Chondrocyte (in vitro differentiated cells): ENCODE results near the gene BMPR2. TPM values are rescaled to one million over a fixed set of nuclear protein-coding genes. Genes with fewer than 3 reads are reported as not detected.
"Not testable (repeated sequence)": the region's sequence is repeated elsewhere in the genome, so short reads cannot be mapped to it uniquely, and the experiment has no call there.

ENCODE experiments used
- DNase-seq: peaks from one replicate; pipeline ENCODE4 v3.0.0; 2021; ENCODE audit warnings: mixed read lengths, low spot score
- H3K27ac Mint-ChIP-seq: one replicate; pipeline ENCODE4 v1.8.0; 2021; ENCODE audit warnings: mild to moderate bottlenecking, moderate library complexity, mixed read lengths; ENCODE audit not compliant: unreplicated experiment
- H3K27me3 Mint-ChIP-seq: 2 replicates; pipeline ENCODE4 v1.8.0; 2021; ENCODE audit warnings: low read depth, mixed read lengths
- H3K36me3 Mint-ChIP-seq: 2 replicates; pipeline ENCODE4 v1.8.0; 2021; ENCODE audit warnings: low read depth, mixed read lengths
- H3K4me1 Mint-ChIP-seq: 2 replicates; pipeline ENCODE4 v1.8.0; 2021; ENCODE audit warnings: low read depth, mild to moderate bottlenecking, mixed read lengths
- H3K4me3 Mint-ChIP-seq: one replicate; pipeline ENCODE4 v1.8.0; 2021; ENCODE audit warnings: mild to moderate bottlenecking, moderate library complexity, mixed read lengths; ENCODE audit not compliant: unreplicated experiment
- H3K9me3 Mint-ChIP-seq: 2 replicates; pipeline ENCODE4 v1.8.0; 2021; ENCODE audit warnings: low read depth, mixed read lengths
- total RNA-seq: library from RNA; stranded (reverse); gene quantifications from 3 replicates; pipeline ENCODE4 v1.2.1, GENCODE V29; 2021
- TF ChIP-seq, protein P1 (sequence below): fragments of 200-600 bp; sonication (generic); IDR thresholded peaks from 2 replicates; pipeline ENCODE4 v1.5.0; 2021; ENCODE audit warnings: antibody characterized with exemption, mild to moderate bottlenecking, moderate library complexity

Gene BMPR2
- total RNA-seq, 1 donor from 2014 or later, result 92.0 TPM

DNA sequence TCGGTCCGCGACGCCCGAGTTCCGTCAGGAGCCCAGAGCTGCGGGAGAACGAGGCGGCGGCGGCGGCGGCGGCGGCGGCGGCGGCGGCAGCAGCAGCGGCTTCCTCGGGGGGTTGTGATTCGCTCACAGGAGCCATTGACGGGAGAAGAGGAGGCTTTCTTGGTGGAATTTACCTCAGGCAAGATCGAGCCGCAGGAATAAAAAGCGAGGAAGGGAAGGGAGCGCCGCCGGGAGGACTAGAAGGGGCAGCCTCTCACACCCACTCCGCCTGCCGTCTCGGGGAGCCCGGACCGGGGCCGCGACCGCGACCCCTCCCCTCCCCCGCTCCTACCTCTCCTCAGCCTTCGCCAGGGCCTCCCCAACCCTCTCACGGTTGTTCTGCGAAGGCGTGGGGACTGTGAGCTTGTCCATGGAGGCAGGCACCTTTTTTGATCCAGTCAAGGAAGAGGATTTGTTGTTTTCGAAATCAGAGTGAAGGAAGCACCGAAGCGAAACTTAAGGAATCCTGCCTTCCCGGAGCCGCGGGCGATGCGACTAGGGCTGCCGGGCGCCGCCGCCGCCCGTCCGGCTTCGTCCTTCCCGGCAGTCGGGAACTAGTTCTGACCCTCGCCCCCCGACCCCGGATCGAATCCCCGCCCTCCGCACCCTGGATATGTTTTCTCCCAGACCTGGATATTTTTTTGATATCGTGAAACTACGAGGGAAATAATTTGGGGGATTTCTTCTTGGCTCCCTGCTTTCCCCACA, 506 bp downstream of the BMPR2 start:
- peak overlapping the region; percentile 98 for H3K27ac Mint-ChIP-seq
- peaks cover 1% of the 10 kb centered on the region for H3K36me3 Mint-ChIP-seq
- DNase-seq, result no peak
- no peaks in the 10 kb centered on the region for H3K27me3 Mint-ChIP-seq
- no peaks in the 10 kb centered on the region for H3K9me3 Mint-ChIP-seq
- TF ChIP-seq, protein P1, sequence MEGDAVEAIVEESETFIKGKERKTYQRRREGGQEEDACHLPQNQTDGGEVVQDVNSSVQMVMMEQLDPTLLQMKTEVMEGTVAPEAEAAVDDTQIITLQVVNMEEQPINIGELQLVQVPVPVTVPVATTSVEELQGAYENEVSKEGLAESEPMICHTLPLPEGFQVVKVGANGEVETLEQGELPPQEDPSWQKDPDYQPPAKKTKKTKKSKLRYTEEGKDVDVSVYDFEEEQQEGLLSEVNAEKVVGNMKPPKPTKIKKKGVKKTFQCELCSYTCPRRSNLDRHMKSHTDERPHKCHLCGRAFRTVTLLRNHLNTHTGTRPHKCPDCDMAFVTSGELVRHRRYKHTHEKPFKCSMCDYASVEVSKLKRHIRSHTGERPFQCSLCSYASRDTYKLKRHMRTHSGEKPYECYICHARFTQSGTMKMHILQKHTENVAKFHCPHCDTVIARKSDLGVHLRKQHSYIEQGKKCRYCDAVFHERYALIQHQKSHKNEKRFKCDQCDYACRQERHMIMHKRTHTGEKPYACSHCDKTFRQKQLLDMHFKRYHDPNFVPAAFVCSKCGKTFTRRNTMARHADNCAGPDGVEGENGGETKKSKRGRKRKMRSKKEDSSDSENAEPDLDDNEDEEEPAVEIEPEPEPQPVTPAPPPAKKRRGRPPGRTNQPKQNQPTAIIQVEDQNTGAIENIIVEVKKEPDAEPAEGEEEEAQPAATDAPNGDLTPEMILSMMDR, result no peak
- H3K4me1 Mint-ChIP-seq, result peaks cover 39% of the 10 kb centered on the region
- H3K4me3 Mint-ChIP-seq, result peak overlapping the region; percentile 99

DNA sequence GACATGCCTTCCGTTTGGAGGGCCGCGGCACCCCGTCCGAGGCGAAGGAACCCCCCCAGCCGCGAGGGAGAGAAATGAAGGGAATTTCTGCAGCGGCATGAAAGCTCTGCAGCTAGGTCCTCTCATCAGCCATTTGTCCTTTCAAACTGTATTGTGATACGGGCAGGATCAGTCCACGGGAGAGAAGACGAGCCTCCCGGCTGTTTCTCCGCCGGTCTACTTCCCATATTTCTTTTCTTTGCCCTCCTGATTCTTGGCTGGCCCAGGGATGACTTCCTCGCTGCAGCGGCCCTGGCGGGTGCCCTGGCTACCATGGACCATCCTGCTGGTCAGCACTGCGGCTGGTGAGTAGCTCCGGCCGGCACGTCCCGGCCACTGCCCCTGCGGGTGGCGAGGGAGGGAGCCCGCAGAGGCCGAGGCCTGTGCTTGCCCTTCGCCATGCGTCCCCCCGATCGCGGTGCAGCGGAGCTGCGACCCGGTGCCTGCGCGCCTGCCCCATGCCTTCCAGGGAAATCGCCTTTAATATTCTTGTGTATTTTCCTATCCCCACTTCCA, 1.2 kb downstream of the BMPR2 start:
- Mint-ChIP-seq H3K27me3 (no peaks in the 10 kb centered on the region), H3K36me3 (peaks cover 1% of the 10 kb centered on the region), H3K27ac (peak overlapping the region; percentile 98), H3K4me1 (peaks cover 43% of the 10 kb centered on the region), H3K4me3 (peak overlapping the region; percentile 99), H3K9me3 (no peaks in the 10 kb centered on the region)
- TF ChIP-seq, protein P1, result peak; percentile 7
- DNase-seq, result no peak

DNA sequence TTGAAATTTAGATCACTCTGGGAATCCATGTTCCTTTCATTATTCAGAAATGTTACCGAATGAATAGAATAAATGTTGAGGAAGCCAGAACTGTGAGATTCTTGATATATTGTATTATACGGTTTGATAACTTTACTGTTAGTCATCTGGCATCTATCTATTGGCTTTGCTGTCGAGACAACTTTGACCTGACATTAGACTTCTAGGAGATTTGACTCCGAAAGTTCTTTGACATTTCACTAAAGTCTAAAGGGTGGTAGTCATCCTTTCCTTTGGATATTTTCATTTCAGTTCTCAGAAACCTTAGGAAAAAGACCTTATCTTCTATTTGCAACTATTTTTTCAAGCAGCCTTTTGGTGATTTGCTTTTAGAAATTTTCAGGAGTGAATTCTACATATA, 1.9 kb downstream of the BMPR2 start:
- Mint-ChIP-seq H3K4me3 (peak overlapping the region; percentile 99), H3K9me3 (no peaks in the 10 kb centered on the region), H3K27me3 (no peaks in the 10 kb centered on the region), H3K27ac (peak overlapping the region; percentile 98), H3K4me1 (peaks cover 45% of the 10 kb centered on the region), H3K36me3 (peaks cover 1% of the 10 kb centered on the region)
- TF ChIP-seq, protein P1, result no peak
- DNase-seq, result no peak

DNA sequence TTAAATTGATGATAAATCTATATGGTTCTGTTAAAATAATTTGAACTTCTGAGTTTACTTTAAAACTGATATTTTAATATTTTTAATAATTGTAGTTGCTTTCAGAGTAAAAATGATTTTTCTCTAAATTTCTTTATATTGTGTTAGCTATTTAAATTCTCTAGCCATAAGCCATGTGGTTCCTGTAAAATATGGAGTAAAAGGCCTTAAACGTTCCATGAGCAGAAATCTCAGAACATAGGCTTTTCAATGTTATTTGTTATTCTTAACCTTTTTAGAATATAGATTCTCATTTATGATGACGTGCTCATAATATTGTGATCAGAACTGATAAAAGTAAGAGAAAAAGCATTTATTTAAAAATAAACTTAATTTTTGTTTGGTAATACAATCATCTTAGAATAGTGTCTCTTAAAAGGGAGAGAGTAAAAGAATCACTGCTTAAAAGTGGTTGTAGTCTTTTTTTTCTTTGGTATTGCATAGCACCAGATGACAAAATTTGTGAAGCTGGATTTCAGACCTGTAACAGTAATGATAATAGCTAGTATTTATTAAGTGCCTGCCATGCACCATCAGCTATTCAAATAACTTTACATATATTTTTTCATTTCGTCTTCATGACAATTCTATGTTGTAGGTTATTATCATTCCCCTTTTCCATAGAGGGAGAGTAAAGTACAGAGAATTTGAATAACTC, 2.7 kb downstream of the BMPR2 start:
- Mint-ChIP-seq H3K4me1 (peaks cover 45% of the 10 kb centered on the region), H3K9me3 (no peaks in the 10 kb centered on the region), H3K27ac (peak overlapping the region; percentile 98), H3K27me3 (no peaks in the 10 kb centered on the region), H3K4me3 (peak overlapping the region; percentile 99), H3K36me3 (peaks cover 1% of the 10 kb centered on the region)
- TF ChIP-seq, protein P1, result no peak
- DNase-seq, result no peak

DNA sequence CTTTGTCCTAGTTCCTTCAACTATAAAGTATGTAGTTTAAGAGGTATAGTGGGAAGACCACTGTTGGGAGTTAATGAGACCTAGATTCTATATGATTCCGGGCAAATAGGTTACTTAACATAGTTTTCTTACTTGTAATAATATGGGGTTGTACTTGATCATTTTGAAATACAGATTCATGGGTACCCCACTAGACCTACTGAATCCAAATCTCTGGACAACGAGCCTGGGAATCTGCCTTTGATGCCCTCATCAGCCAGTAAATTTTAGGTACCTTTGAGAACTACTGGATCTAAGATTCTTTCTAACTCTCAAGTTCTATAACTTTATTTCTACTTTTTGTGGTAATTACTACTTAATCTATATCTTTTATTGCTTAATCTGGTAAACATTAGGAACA, 6.6 kb downstream of the BMPR2 start:
- Mint-ChIP-seq H3K27me3 (no peaks in the 10 kb centered on the region), H3K9me3 (no peaks in the 10 kb centered on the region), H3K27ac (no peak overlapping the region), H3K4me1 (peaks cover 62% of the 10 kb centered on the region), H3K4me3 (no peak overlapping the region), H3K36me3 (no peaks in the 10 kb centered on the region)
- TF ChIP-seq, protein P1, result no peak
- DNase-seq, result no peak

DNA sequence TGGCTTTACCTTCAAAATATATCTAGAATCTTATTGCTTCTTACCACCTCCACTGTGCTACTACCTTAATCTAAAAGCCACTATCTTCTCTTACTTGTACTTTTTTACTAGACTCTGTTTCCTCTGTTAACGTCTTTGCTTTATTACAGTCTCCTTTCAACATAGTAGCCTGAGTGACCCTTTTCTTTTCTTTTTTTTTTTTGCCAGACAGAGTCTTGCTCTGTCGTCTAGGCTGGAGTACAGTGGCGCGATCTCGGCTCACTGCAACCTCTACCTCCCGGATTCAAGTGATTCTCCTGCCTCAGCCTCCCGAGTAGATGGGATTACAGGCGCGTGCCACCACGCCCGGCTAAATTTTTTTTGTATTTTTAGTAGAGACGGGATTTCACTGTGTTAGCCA, 10.4 kb downstream of the BMPR2 start:
- Mint-ChIP-seq H3K27ac (peak overlapping the region; percentile 78), H3K4me1 (peaks cover 45% of the 10 kb centered on the region)
- not testable (repeated sequence) for H3K27me3 Mint-ChIP-seq, H3K4me3 Mint-ChIP-seq, H3K36me3 Mint-ChIP-seq, DNase-seq, H3K9me3 Mint-ChIP-seq
